RWPE2 (cell line): ENCODE data around the gene CFI.

Source experiments
- ATAC-seq: fragments of 200-7000 bp; cut with Tn5 transposase; 3 replicates; pipeline ENCODE4 v1.9.1; 2021; ENCODE audit warnings: low read depth
- DNase-seq: peaks from one replicate; pipeline ENCODE4 v3.0.0-alpha.2; 2020; ENCODE audit warnings: low spot score
- H3K27ac ChIP-seq: fragments of 450-650 bp; 2 replicates; pipeline ENCODE4 v1.5.1; 2017; ENCODE audit warnings: mild to moderate bottlenecking; ENCODE audit not compliant: poor library complexity, severe bottlenecking
- H3K27me3 ChIP-seq: fragments of 250-450 bp; sonication (Bioruptor Pico); 2 replicates; pipeline ENCODE4 v1.5.1; 2021; ENCODE audit warnings: mild to moderate bottlenecking, moderate library complexity; ENCODE audit not compliant: insufficient read depth, poor library complexity, severe bottlenecking
- H3K36me3 ChIP-seq: fragments of 250-450 bp; sonication (Bioruptor Pico); 2 replicates; pipeline ENCODE4 v1.5.1; 2020; ENCODE audit warnings: low read depth, mild to moderate bottlenecking, moderate library complexity
- H3K4me1 ChIP-seq: fragments of 250-450 bp; sonication (Bioruptor Pico); 2 replicates; pipeline ENCODE4 v1.5.1; 2021; ENCODE audit warnings: mild to moderate bottlenecking, moderate library complexity; ENCODE audit not compliant: insufficient read depth, poor library complexity, severe bottlenecking
- H3K4me3 ChIP-seq: fragments of 250-450 bp; sonication (Bioruptor Pico); 2 replicates; pipeline ENCODE4 v1.5.1; 2021; ENCODE audit warnings: mild to moderate bottlenecking, moderate library complexity; ENCODE audit not compliant: severe bottlenecking
- H3K9me3 ChIP-seq: fragments of 250-450 bp; sonication (Bioruptor Pico); 2 replicates; pipeline ENCODE4 v1.5.1; 2021; ENCODE audit warnings: mild to moderate bottlenecking, moderate library complexity; ENCODE audit not compliant: severe bottlenecking
- TF ChIP-seq, protein P1 (sequence below): fragments of 450-650 bp; IDR thresholded peaks from one replicate; pipeline ENCODE4 v1.5.1; 2017; ENCODE audit warnings: mild to moderate bottlenecking, moderate library complexity; ENCODE audit not compliant: poor library complexity, severe bottlenecking

Gene CFI

DNA sequence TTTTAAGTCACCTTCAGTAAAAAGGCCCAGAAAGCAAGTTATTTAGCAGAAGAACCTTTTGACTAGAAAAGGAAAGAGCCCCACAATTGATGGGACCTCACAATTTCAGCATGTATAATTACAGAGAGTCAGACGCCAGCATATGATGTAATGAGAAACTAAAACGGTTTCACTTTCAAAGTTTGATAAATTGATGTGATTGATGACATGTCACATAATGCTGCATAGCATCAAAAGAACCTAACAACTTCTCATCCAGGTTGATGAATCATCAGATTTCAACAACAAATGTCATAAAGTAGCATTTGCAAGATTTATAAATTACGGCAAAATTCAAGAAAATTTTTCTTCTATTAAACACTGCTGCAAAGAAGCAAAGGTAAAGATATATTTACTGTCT is 9.9 kb upstream of the CFI start:
- Histone ChIP-seq H3K4me1 (peaks cover 6% of the 10 kb centered on the region), H3K9me3 (no peaks in the 10 kb centered on the region), H3K4me3 (no peak overlapping the region), H3K27me3 (no peaks in the 10 kb centered on the region), H3K27ac (no peak overlapping the region), H3K36me3 (no peaks in the 10 kb centered on the region)
- TF ChIP-seq, protein P1, sequence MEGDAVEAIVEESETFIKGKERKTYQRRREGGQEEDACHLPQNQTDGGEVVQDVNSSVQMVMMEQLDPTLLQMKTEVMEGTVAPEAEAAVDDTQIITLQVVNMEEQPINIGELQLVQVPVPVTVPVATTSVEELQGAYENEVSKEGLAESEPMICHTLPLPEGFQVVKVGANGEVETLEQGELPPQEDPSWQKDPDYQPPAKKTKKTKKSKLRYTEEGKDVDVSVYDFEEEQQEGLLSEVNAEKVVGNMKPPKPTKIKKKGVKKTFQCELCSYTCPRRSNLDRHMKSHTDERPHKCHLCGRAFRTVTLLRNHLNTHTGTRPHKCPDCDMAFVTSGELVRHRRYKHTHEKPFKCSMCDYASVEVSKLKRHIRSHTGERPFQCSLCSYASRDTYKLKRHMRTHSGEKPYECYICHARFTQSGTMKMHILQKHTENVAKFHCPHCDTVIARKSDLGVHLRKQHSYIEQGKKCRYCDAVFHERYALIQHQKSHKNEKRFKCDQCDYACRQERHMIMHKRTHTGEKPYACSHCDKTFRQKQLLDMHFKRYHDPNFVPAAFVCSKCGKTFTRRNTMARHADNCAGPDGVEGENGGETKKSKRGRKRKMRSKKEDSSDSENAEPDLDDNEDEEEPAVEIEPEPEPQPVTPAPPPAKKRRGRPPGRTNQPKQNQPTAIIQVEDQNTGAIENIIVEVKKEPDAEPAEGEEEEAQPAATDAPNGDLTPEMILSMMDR, result no peak
- ATAC-seq (no peak), DNase-seq (no peak)

- Histone ChIP-seq H3K4me1 (peaks cover 5% of the 10 kb centered on the region), H3K36me3 (no peaks in the 10 kb centered on the region), H3K27me3 (no peaks in the 10 kb centered on the region), H3K27ac (no peak overlapping the region), H3K9me3 (no peaks in the 10 kb centered on the region), H3K4me3 (no peak overlapping the region)
- ATAC-seq, result no peak
- no peak for DNase-seq
- TF ChIP-seq, protein P1, result no peak
Measured at GRCh38 chr4:109810552-109811387, 9.0 kb upstream of the CFI start.

- Histone ChIP-seq H3K27me3 (no peaks in the 10 kb centered on the region), H3K4me3 (no peak overlapping the region), H3K27ac (no peak overlapping the region), H3K36me3 (no peaks in the 10 kb centered on the region), H3K9me3 (no peaks in the 10 kb centered on the region), H3K4me1 (peaks cover 4% of the 10 kb centered on the region)
- DNase-seq, result no peak
- TF ChIP-seq, protein P1, result no peak
- no peak for ATAC-seq
Measured at GRCh38 chr4:109809655-109810054, 7.9 kb upstream of the CFI start.

- no peaks in the 10 kb centered on the region for H3K9me3 ChIP-seq
- no peaks in the 10 kb centered on the region for H3K27me3 ChIP-seq
- TF ChIP-seq, protein P1, result peak; percentile 67
- peak; percentile 71 for ATAC-seq
- no peaks in the 10 kb centered on the region; the same call in 1 of the 2 replicates for H3K36me3 ChIP-seq
- H3K4me3 ChIP-seq, result no peak overlapping the region
- H3K4me1 ChIP-seq, result peaks cover 7% of the 10 kb centered on the region
- no peak for DNase-seq
- no peak overlapping the region for H3K27ac ChIP-seq
Measured at GRCh38 chr4:109803924-109804571, 2.2 kb upstream of the CFI start.
